HG03354 (cell line): ENCODE data around the gene ADIPOR2.
"Not testable (repeated sequence)": the region's sequence is repeated elsewhere in the genome, so short reads cannot be mapped to it uniquely, and the experiment has no call there.

Experiments used
- ATAC-seq: cut with Tn5 transposase; IDR thresholded peaks from one replicate; pipeline ENCODE4 v1.9.1; 2021; ENCODE audit warnings: mild to moderate bottlenecking; ENCODE audit not compliant: unreplicated experiment, poor library complexity, severe bottlenecking

The ADIPOR2 gene

GRCh38 chr12:1698720-1699119 lies 7.8 kb downstream of the ADIPOR2 start:
- no peak for ATAC-seq

DNA sequence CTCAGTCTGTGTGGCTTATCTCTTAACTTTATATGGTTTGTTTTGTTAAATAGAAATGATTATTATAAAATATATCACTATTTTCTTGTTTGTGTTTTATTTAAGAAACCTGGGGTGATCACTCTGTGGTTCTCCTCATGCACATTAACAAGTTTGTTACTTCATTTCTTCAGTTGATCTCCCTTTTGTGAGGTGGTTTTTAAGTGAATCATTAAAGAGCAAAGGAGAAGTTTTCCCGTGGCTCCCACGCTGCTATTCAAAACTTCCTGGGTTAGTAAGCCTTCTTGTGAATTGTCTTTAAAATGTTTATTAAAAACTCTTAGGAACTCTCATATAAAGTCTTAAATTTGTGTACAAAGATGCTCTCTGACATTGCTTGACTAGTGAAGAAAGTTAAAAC lies 11.8 kb downstream of the ADIPOR2 start:
- no peak for ATAC-seq

DNA sequence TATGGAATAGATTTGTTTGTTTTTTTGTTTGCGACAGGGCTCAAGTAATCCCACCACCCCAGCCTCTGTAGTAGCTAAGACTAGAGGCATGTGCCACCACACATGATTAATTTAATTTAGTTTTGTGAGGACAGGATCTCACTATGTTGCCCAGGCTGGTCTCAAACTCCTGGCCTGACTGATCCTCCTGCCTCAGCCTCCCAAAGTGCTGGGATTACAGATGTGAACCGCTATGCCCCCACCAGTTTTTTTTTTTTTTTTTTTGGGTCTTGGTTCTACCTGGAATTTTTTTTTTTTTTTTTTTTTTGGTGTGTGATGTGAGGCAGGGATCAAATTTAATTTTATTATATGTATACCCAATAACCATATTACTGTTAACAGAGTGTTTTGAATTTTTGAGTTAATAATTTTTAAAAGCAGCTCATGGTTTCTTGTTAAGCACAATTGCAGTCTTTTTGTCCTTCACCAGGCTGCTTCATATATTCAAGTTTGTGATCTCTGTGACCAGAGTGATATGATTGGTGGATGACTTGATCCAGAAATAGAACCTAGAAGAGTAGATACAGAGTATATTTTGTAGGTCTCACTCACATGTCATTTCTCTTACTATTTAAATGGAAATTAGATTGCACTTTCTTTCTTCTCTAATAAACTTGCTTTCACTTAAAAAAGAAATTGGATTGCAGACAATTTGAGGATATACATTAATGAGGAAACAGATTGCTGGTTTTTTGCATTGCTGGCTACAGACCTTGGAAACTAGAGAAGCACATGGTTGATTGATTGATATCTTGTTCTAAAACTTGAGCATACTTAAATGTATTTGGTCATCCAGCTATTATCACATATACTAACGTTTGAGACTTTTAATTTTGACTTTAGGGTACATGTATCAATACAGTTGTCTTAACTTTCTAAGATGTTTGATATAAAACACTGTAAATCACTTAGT lies 13.2 kb downstream of the ADIPOR2 start:
- no peak for ATAC-seq

GRCh38 chr12:1705774-1706631 lies 15.1 kb downstream of the ADIPOR2 start:
- ATAC-seq: no peak

DNA sequence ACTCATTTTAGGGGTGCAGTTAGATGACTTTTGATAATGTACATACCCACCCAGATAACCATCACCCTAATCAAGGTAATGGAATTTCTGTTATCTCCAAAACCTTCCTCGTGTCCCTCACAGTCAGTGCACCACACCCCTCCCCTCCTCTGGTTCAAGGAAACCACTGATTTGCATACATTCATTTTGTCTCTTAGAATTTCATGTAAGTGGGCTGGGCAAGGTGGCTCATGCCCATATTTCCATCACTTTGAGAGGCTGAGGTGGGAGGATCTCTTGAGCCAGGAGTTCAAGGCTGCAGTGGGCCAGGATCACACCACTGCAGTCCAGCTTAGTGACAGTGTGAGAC lies 15.7 kb downstream of the ADIPOR2 start:
- ATAC-seq: no peak

- ATAC-seq: no peak
Observed at GRCh38 chr12:1707051-1707450, 16.2 kb downstream of the ADIPOR2 start.

DNA sequence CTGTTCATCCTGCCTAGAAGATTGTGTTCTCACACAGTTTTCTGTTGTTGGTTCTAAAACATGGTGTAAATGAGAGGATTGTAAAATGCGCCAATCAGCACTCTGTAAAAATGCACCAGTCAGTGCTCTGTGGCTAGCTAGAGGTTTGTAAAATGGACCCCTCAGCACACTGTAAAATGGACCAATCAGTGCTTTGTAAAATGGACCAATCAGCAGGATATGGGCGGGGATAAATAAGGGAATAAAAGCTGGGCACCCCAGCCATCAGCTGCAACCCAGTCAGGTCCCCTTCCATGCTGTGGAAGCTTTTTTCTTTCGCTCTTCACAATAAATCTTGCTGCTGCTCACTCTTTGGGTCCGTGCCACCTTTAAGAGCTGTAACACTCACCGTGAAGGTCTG lies 19.1 kb downstream of the ADIPOR2 start:
- ATAC-seq: not testable (repeated sequence)

DNA sequence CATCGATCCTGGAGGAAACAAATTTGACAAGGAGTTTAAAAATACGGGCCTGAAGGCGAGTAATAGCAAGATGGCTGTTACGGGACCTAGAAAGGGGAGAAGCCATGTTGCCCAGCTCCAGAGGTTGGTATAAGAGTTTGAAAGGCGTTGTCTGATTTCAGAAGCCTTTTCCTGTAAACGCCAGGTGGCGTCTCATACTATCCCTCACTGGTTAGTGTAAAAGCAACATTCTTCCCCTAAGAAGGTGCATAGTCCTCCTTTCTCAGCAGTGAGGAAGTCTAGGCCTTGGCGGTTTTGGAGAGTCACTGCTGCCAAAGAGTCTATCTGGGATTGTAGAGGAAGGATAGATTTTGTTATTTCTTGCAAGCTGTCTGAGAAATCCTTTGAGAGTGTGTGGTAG lies 20.0 kb downstream of the ADIPOR2 start:
- ATAC-seq: not testable (repeated sequence)

GRCh38 chr12:1711536-1712211 lies 20.8 kb downstream of the ADIPOR2 start:
- ATAC-seq: not testable (repeated sequence)

DNA sequence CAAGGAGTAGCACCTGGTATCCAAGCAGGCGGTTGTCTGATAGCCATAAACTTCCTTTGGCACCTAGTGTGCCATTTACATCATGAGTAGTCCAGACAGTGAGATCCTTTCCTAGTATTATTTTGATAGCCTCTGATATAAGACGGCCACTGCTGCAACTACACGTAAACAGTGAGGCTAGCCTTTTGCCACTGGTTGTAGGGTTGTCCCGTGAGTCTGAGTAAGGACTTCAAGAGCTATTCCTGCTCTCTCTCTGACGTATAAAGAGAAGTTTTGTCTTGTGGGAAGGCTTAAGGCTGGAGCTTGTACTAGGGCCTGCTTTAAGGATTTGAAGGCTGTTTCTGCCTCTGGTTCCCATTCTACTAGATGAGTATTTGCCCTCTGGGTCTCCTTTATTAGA lies 21.4 kb downstream of the ADIPOR2 start:
- ATAC-seq: not testable (repeated sequence)

GRCh38 chr12:1712852-1713251 lies 22.0 kb downstream of the ADIPOR2 start:
- ATAC-seq: not testable (repeated sequence)

DNA sequence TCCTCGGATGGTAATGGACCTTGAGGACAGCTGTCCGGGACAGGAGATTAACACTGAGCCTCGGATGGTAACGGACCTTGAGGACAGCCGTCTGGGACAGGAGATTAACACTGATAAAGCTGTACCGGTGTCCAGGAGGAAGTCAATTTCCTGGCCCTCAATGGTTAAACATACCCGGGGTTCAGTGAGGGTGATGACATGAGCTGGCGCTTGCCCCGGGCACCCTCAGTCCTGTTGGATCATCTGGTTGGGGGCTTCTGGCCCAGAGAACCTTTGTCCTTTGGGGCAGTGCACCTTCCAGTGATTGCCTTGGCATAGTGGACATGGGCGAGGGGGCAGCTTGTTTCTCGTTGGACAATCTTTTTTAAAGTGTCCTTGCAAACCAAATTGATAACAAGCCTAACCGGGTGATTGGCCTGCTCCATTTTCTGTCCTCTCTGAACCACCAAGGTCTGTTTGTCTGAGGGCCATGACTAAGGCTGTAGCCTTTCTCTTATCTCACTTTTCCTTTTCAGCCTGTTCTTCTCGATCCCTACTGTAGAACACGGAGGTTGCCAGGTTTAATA lies 23.0 kb downstream of the ADIPOR2 start:
- not testable (repeated sequence) for ATAC-seq

DNA sequence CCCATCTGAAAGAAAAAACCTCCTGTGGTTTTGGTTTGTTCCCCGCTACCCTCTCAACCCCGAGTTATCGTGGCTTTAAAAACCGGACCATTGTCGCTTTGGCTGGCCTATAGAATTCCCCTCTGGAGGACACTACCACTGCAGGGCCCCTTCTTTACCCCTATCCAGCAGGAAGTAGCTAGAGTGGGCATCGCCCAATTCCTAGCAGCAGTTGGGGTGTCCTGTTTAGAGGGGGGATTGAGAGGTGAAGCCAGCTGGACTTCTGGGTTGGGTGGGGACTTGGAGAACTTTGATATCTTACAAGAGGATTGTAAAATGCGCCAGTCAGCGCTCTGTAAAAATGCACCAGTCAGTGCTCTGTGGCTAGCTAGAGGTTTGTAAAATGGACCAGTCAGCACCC lies 24.6 kb downstream of the ADIPOR2 start:
- not testable (repeated sequence) for ATAC-seq

DNA sequence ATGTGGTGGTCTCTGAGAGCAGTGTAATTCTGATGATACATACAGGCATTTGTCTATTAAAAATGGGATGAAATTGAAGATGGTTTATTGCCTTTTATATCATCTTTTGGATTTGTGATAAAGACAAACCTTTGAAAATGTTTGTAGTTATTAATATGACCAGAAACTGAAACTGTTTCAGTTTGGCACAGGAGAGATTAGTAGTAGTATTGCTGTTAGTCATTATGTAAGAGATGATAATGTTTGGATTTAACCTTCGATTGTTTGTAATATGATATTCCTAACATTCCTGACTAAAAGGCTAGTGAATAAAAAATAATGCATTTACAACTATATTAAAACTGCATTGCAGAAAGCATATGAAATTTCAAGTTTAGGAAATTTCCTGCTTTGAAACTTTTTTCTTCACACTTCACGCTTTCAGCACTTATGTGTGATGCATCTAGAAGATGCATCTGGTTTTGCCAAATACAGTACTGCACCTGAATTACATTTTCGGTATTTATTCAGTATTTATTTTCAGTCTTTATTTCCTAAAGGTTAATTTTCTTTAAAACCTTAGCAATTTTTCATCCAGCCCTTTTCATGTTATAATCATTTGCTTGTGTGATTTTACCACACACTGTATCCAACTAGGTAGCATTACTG lies 25.5 kb downstream of the ADIPOR2 start:
- ATAC-seq: peak; percentile 62

GRCh38 chr12:1716911-1717310 lies 26.0 kb downstream of the ADIPOR2 start:
- no peak for ATAC-seq

DNA sequence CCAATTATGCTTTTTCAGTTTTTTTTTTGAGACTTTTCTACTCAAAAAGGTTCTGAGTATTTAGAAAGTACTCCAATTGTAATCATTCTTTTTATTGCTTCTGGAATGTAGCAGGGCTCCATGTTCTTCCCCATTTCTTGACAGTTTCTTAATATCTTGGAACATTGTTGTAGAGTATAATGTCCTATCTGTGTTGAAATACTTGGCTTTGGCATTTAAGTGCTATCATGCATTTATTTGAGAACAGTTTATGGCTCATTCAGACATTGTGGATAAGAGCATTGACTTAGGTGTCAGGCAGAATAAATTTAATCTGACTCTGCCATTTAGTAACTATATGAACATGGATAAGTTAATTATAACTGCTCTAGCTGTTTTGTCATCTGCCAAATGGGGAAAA lies 28.3 kb downstream of the ADIPOR2 start:
- ATAC-seq: no peak

DNA sequence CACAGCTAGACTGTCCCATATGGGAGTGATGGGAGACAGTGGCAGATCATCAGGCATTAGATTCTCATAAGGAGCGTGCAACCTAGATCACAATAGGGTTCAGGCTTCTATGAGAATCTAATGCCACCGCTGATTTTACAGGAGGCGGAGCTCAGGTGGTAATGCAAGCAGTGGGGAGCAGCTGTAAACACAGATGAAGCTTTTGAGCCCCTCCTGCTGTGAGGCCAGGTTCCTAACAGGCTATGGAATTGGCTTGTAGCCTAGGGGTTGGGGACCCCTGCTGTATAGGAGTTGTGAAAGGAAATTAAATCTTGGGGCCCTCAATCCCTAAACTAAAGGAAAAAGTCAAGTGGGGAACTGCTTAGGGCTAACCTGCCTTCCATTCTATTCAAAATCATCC lies 29.6 kb downstream of the ADIPOR2 start:
- no peak for ATAC-seq

DNA sequence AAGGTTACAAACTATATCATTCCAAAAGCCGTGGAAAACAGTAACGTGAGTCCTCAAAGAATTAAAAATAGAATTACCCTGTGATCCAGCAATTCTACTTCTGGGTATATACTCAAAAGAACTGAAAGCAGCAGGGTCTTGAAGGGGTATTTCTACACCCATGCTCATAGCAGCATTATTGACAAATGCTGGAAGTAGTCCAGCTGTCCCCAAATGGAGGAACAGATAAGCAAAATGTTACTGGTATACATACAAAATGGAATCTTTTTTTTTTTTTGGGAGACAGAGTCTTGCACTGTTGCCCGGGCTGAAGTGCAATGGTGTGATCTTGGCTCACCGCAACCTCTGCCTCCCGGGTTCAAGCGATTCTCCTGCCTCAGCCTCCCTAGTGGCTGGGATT lies 32.9 kb downstream of the ADIPOR2 start:
- ATAC-seq: no peak

- no peak for ATAC-seq
Observed at GRCh38 chr12:1724250-1724649, 33.4 kb downstream of the ADIPOR2 start.
